ENCODE measurements around the gene GATM. TPM values are rescaled to one million over a fixed set of nuclear protein-coding genes. Genes with fewer than 3 reads are reported as not detected.

GATM gene
- total and polyA plus RNA-seq, 10 of the 15 experiments (the other 5 are each of a cell fraction or from before 2014, with no cell fraction given) = 11.7 to 83.1 (median 38.2) TPM

GRCh38 chr15:45376300-45376928 is 1.9 kb downstream of the GATM start:
- no peak overlapping the region for H2AFZ ChIP-seq (ENCODE audit: control insufficient read depth, low read depth, low read length)
- peak overlapping the region; percentile 35; the same call in 1 of the 2 replicates for H3K4me3 ChIP-seq
- no peaks in the 10 kb centered on the region for H4K20me1 ChIP-seq (ENCODE audit: control insufficient read depth, insufficient read depth)
- H3K27ac ChIP-seq (ENCODE audit: control insufficient read depth, insufficient read depth) = no peak overlapping the region
- CTCF ChIA-PET = interaction anchor here (0.6 to 3.4 kb wide), 12 partner anchors 9 to 1020 kb away, joined by 3 to 26 read pairs (median 3); a partner anchor contains a TSS
- no TSS peak for BruUV-seq (replicated peaks)
- TF ChIP-seq SRF (IDR thresholded peaks at IDR 0.05; ENCODE audit: low read depth in 2 of 2, low read length in 2 of 2) (no peak), NFYB (IDR thresholded peaks at IDR 0.05; ENCODE audit: insufficient read depth, low read depth, low read length) (no peak), FOXK2 (IDR thresholded peaks at IDR 0.05) (no peak)
- H3K79me2 ChIP-seq (ENCODE audit: control insufficient read depth, insufficient read depth, low read length) = peaks cover 7% of the 10 kb centered on the region
- FAIRE-seq (no peak), DNase-seq (ENCODE audit: low read depth, low spot score) (no peak), ATAC-seq (no peak)
- WGBS (ENCODE audit: insufficient coverage, insufficient replicate concordance, low lambda C conversion rate, missing lambda C conversion rate) = 80% methylated on average over 11 of the region's 11 CpGs
- H3K4me2 ChIP-seq (ENCODE audit: control insufficient read depth, insufficient read depth) = peak overlapping the region; percentile 96; the same call in 1 of the 2 replicates
- in situ Hi-C loops (cut with MboI) = no loop called here
- POLR2A ChIA-PET = interaction anchor here (0.6 to 3.3 kb wide), 6 partner anchors 9 to 49 kb away, joined by 3 to 18 read pairs (median 5); a partner anchor contains a TSS
- SMC1A ChIA-PET (ENCODE audit: uncharacterized antibody, unreplicated experiment) = interaction anchor here (0.9 to 4.6 kb wide), 11 partner anchors 8 to 171 kb away, joined by 3 to 37 read pairs (median 4); a partner anchor contains a TSS
- no peak overlapping the region for H3K9ac ChIP-seq (ENCODE audit: control insufficient read depth, insufficient read depth, low read length)
- RAD21 ChIA-PET (ENCODE audit: unreplicated experiment) = interaction anchor here (0.8 to 2.7 kb wide), 6 partner anchors 15 to 211 kb away, joined by 3 to 12 read pairs (median 5); a partner anchor contains a TSS
- no peaks in the 10 kb centered on the region for H3K4me1 ChIP-seq (ENCODE audit: control insufficient read depth, insufficient read depth, low read length)
- H3K36me3 ChIP-seq (ENCODE audit: control insufficient read depth in 2 of 2, insufficient read depth in 2 of 2, low read length in 1 of 2) = no peaks in the 10 kb centered on the region
- H3K9me3 ChIP-seq (replicated peaks; ENCODE audit: control insufficient read depth, insufficient read depth, low read length) = no peaks in the 10 kb centered on the region
- H3K27me3 ChIP-seq (replicated peaks in 1 of 2; ENCODE audit: control insufficient read depth in 2 of 2, insufficient read depth in 2 of 2, low read length in 1 of 2) = no peaks in the 10 kb centered on the region
- intact Hi-C loops (cut with micrococcal nuclease; ENCODE audit: unreplicated experiment) = loop anchor here (5.0 kb wide), 1 partner anchor 169 kb away; no protein-coding TSS in a partner anchor

DNA sequence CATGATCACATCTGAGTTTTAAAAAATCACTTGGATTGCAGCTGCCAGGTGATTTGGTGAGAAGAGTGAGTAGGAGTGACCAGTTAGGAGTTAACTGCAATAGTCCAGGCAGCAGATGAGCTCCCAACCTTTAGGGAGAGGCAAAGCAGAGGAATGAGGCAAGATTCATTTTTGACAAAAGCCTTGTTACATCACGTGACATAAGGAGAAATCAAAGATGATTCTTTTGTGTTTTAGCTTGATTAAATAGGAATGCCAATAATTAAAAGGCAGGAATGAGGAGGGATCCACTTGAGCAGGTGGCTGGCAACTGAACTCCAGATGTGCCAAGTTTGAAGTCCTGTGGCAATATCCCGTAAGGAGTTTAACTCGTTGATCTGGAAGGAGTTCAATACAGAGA is 2.5 kb downstream of the GATM start:
- ChIA-PET CTCF (interaction anchor here (0.9 to 3.4 kb wide), 8 partner anchors 13 to 213 kb away, joined by 3 to 26 read pairs (median 4); a partner anchor contains a TSS), POLR2A (interaction anchor here (1.2 to 3.3 kb wide), 4 partner anchors 10 to 26 kb away, joined by 3 to 18 read pairs (median 10); a partner anchor contains a TSS), SMC1A (ENCODE audit: uncharacterized antibody, unreplicated experiment) (interaction anchor here (0.9 to 4.6 kb wide), 6 partner anchors 11 to 36 kb away, joined by 3 to 37 read pairs (median 4); a partner anchor contains a TSS), RAD21 (ENCODE audit: unreplicated experiment) (interaction anchor here (1.1 to 2.7 kb wide), 3 partner anchors 20 to 171 kb away, joined by 5 to 12 read pairs (median 5); a partner anchor contains a TSS)
- Histone ChIP-seq H3K4me2 (ENCODE audit: control insufficient read depth, insufficient read depth) (peak overlapping the region; percentile 96; the same call in 1 of the 2 replicates), H3K9ac (ENCODE audit: control insufficient read depth, insufficient read depth, low read length) (no peak overlapping the region), H3K4me1 (ENCODE audit: control insufficient read depth, insufficient read depth, low read length) (no peaks in the 10 kb centered on the region), H3K27ac (ENCODE audit: control insufficient read depth, insufficient read depth) (no peak overlapping the region), H4K20me1 (ENCODE audit: control insufficient read depth, insufficient read depth) (no peaks in the 10 kb centered on the region), H3K79me2 (ENCODE audit: control insufficient read depth, insufficient read depth, low read length) (peaks cover 7% of the 10 kb centered on the region), H3K27me3 (replicated peaks in 1 of 2; ENCODE audit: control insufficient read depth in 2 of 2, insufficient read depth in 2 of 2, low read length in 1 of 2) (no peaks in the 10 kb centered on the region), H3K4me3 (no peak overlapping the region), H2AFZ (ENCODE audit: control insufficient read depth, low read depth, low read length) (no peak overlapping the region), H3K9me3 (replicated peaks; ENCODE audit: control insufficient read depth, insufficient read depth, low read length) (no peaks in the 10 kb centered on the region), H3K36me3 (ENCODE audit: control insufficient read depth in 2 of 2, insufficient read depth in 2 of 2, low read length in 1 of 2) (no peaks in the 10 kb centered on the region)
- 96% methylated on average over 3 of the region's 3 CpGs for WGBS (ENCODE audit: insufficient coverage, insufficient replicate concordance, low lambda C conversion rate, missing lambda C conversion rate)
- TF ChIP-seq CREB1 (IDR thresholded peaks at IDR 0.05; ENCODE audit: low read depth) (no peak), SIN3A (IDR thresholded peaks at IDR 0.05; ENCODE audit: low read depth, low read length) (no peak), POU2F2 (IDR thresholded peaks at IDR 0.05; ENCODE audit: borderline replicate concordance, low read depth, low read length) (no peak), PKNOX1 (IDR thresholded peaks at IDR 0.05) (no peak), NRF1 (conservative IDR thresholded peaks at IDR 0.05; ENCODE audit: low read depth, low read length) (no peak), GABPA (IDR thresholded peaks at IDR 0.05; ENCODE audit: low read depth) (no peak)
- in situ Hi-C loops (cut with MboI) = no loop called here
- DNase-seq (ENCODE audit: low read depth, low spot score) = no peak
- ATAC-seq = no peak
- intact Hi-C loops (cut with micrococcal nuclease; ENCODE audit: unreplicated experiment) = loop anchor here (5.0 kb wide), 1 partner anchor 169 kb away; no protein-coding TSS in a partner anchor
- FAIRE-seq = no peak
- BruUV-seq (replicated peaks) = no TSS peak

Measured in GM12878 (cell line).